GM12873 (cell line): Measurements from ENCODE around the gene FOLR3.

ENCODE experiments used
- TF ChIP-seq, protein P1 (sequence below): IDR thresholded peaks from 2 replicates; pipeline ENCODE4 v1.5.1; 2012; ENCODE audit warnings: low read depth, mild to moderate bottlenecking, moderate library complexity, low read length, control low read depth; ENCODE audit not compliant: insufficient read depth; ENCODE audit errors: missing control alignments

FOLR3 gene

DNA sequence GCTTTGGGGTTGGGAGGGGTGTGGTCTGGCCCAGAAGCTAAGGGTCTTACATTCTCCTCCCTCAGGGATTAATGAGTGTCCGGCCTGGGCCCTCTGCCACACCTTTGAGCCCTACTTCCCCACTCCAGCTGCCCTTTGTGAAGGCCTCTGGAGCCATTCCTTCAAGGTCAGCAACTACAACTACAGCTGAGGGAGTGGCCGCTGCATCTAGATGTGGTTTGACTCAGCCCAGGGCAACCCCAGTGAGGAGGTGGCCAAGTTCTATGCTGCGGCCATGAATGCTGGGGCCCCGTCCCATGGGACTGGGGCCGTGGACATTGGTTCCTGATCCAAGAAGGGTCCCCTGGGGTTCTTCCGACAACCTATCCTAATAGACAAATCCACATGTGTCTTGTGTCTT is 42.1 kb downstream of the FOLR3 start:
- TF ChIP-seq, protein P1, sequence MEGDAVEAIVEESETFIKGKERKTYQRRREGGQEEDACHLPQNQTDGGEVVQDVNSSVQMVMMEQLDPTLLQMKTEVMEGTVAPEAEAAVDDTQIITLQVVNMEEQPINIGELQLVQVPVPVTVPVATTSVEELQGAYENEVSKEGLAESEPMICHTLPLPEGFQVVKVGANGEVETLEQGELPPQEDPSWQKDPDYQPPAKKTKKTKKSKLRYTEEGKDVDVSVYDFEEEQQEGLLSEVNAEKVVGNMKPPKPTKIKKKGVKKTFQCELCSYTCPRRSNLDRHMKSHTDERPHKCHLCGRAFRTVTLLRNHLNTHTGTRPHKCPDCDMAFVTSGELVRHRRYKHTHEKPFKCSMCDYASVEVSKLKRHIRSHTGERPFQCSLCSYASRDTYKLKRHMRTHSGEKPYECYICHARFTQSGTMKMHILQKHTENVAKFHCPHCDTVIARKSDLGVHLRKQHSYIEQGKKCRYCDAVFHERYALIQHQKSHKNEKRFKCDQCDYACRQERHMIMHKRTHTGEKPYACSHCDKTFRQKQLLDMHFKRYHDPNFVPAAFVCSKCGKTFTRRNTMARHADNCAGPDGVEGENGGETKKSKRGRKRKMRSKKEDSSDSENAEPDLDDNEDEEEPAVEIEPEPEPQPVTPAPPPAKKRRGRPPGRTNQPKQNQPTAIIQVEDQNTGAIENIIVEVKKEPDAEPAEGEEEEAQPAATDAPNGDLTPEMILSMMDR: no peak

DNA sequence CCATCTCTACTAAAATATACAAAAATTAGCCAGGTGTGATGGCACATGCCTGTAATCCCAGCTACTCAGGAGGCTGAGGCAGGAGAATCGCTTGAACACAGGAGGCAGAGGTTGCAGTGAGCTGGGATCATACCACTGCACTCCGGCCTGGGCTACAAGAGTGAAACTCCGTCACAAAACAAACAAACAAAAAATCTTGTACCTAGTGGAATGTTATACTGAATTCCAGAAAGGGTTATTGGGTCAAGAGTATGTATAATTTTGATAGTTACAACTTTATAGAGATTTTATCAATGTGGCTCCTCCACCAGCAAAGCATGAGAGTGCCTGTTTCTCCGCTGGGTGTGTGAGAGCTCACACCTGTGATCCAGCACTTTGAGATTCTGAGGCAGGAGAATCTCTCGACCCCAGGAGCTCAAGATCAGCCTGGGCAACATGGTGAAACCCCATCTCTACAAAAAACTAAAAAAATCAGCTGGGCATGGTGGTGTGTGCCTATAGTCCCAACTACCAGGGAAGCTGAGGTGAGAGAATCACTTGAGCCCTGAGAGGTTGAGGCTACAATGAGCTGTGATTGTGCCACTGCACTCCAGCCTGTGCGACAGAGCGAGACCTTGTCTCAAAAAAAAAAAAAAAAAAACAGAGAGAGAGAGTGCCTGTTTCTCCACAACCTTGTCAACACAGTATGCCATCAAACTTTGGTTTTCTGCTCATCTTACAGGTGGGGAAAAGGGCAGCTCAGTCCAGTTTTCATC is 43.7 kb downstream of the FOLR3 start:
- TF ChIP-seq, protein P1: no peak

DNA sequence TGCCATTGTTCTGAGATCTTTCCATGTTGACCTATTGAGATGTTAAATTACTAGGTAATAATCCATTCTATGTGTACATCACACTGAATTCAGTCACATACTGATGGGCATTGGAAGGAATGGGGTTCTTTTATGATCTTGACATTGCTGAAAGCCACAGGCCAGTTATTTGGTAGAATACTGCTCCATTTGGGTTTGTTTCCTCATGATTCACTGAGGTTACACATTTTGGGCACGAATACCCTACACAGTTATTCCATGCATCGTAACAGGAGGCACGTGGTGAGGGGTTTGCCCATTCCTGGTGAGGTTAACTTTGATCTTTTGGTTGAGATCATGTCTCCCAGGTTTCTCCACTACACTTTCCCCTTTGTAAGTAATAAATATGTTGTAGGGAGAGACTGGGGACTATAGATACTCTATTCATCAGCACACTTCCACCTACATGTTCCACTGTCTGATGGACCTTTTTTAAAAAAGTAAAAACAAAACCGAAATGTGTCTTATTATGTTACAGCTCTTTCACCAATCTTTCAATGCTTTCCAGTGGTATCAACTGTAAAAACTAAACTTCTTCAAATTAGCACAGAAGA is 44.4 kb downstream of the FOLR3 start:
- TF ChIP-seq, protein P1: no peak

DNA sequence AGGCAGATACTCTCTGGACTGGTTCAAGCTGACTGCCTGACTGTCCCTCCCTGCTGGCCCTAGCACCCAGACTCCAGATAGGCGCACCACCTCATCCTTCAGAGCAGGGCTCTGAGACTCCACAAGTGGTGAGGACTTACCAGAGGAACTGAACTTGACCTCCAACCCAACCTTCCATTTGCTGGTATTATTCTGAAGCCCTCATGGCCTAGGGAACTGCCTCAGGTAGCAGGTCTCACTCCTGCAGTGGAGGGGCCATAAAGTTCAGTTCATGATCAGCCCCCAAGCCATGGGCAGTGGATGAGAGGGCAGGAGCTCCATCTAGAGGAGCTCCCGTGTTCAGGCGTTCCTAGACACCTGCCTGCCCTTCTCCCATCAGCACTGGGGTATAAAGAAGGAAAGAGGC is 46.0 kb downstream of the FOLR3 start:
- TF ChIP-seq, protein P1: peak; percentile 30

DNA sequence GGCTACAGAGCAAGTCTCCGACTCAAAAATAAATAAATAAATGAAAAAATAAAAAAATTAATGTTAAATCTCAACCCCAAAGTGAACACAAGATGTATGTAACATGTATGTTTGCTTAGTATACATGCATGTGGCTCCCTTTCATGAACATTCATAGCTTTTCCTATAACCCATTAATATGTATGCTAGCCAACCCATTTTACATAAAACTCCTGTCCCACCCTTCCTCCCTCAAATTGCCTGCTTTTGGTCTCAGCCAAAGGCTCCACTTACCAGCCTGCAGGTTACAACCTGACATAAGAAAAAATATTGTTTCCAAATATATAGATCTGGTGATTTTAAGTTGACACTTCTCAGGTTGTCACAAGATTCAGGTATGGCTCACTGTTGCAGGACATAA is 52.7 kb downstream of the FOLR3 start:
- TF ChIP-seq, protein P1: no peak
